ENCODE results near the gene EXD3.

The EXD3 gene

GRCh38 chr9:137350696-137351584, 72.0 kb downstream of the EXD3 start:
- TF ChIP-seq SPI1 (IDR thresholded peaks at IDR 0.05; ENCODE audit: borderline replicate concordance, low read depth) (no peak), POLR2AphosphoS5 (IDR thresholded peaks at IDR 0.05; ENCODE audit: low read depth) (no peak), GABPA (IDR thresholded peaks at IDR 0.05; ENCODE audit: low read depth) (no peak), CTCF (IDR thresholded peaks at IDR 0.05; ENCODE audit: insufficient read depth, low read length) (no peak)
- TF ChIP-seq, protein P1, sequence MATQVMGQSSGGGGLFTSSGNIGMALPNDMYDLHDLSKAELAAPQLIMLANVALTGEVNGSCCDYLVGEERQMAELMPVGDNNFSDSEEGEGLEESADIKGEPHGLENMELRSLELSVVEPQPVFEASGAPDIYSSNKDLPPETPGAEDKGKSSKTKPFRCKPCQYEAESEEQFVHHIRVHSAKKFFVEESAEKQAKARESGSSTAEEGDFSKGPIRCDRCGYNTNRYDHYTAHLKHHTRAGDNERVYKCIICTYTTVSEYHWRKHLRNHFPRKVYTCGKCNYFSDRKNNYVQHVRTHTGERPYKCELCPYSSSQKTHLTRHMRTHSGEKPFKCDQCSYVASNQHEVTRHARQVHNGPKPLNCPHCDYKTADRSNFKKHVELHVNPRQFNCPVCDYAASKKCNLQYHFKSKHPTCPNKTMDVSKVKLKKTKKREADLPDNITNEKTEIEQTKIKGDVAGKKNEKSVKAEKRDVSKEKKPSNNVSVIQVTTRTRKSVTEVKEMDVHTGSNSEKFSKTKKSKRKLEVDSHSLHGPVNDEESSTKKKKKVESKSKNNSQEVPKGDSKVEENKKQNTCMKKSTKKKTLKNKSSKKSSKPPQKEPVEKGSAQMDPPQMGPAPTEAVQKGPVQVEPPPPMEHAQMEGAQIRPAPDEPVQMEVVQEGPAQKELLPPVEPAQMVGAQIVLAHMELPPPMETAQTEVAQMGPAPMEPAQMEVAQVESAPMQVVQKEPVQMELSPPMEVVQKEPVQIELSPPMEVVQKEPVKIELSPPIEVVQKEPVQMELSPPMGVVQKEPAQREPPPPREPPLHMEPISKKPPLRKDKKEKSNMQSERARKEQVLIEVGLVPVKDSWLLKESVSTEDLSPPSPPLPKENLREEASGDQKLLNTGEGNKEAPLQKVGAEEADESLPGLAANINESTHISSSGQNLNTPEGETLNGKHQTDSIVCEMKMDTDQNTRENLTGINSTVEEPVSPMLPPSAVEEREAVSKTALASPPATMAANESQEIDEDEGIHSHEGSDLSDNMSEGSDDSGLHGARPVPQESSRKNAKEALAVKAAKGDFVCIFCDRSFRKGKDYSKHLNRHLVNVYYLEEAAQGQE (IDR thresholded peaks at IDR 0.05; ENCODE audit: insufficient replicate concordance, low read depth) = no peak
- Histone ChIP-seq H3K27me3 (ENCODE audit: insufficient read depth, poor library complexity, severe bottlenecking) (no peaks in the 10 kb centered on the region), H3K4me3 (replicated peaks; ENCODE audit: insufficient read depth, low read length) (no peak overlapping the region), H3K27ac (replicated peaks) (no peak overlapping the region)
- DNase-seq (ENCODE audit: low read depth in 1 of 2, low spot score in 1 of 2) = no peak

DNA sequence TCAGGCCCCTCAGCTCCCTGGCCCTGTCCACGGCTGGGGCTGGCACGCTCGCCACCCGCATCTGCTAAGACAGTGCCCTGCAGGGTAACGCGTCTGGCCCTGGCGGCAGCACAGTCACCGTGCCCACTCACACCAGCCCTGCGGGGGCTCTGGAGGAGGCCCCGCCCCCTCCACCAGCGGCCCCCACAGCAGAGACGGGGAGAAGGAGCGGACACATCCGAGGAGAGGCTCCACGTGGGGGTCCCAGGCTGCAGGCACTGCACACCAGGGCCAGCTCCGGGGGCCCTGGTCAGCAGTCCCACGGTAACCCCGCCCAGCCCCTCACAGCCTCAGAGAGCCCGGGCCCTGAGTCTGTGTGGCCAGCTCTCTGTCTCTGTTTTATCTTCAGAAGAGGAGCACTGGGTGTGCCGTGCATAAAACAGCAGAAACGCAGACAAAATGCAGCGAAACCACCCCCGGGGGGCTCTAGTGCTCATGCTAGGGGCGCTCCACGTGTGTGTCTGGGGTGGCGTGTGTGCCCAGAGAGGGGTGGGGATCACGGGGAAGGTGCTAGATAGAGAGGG, 73.4 kb downstream of the EXD3 start:
- Histone ChIP-seq H3K4me3 (replicated peaks; ENCODE audit: insufficient read depth, low read length) (no peak overlapping the region), H3K27me3 (ENCODE audit: insufficient read depth, poor library complexity, severe bottlenecking) (no peaks in the 10 kb centered on the region), H3K27ac (replicated peaks) (no peak overlapping the region)
- no peak for DNase-seq (ENCODE audit: low read depth in 1 of 2, low spot score in 1 of 2)
- TF ChIP-seq SPI1 (IDR thresholded peaks at IDR 0.05; ENCODE audit: borderline replicate concordance, low read depth) (no peak), CTCF (IDR thresholded peaks at IDR 0.05; ENCODE audit: insufficient read depth, low read length) (no peak)
- TF ChIP-seq, protein P1 (IDR thresholded peaks at IDR 0.05; ENCODE audit: insufficient replicate concordance, low read depth) = no peak

DNA sequence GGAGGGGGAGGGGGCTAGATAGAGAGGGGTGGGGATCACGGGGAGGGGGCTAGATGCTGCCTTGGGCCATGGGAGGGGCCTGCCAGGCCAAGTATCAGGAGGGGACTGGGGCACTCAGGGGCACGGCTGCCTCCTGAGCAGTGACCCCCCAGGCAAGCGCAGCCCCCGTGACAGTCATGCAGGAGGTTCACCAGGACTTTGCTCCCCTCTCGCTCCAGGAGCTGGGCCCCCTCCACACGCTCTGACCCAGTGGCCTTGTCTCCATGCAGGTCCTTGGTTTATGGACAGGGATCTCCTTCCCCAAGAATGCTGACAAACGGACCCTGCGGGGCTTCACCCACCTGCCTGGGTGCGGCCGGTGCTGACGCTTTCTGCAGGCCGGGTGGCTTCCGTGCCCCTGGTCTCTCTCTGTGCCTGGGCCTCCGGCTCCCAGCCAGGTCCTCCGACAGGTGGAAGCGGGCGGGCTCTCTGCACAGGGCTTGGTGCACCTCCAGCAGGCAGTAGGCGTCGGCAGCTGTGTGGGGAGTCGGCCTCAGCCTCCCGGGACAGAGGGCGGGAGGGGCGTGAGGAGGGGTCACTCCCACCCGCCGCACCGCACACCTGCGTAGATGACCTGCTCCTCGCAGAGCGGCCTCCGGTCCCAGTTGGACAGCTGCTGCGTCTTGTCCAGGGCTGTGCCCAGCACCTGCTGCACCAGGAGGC, 74.0 kb downstream of the EXD3 start:
- no peak for DNase-seq (ENCODE audit: low read depth in 1 of 2, low spot score in 1 of 2)
- Histone ChIP-seq H3K27ac (replicated peaks) (no peak overlapping the region), H3K4me3 (replicated peaks; ENCODE audit: insufficient read depth, low read length) (no peak overlapping the region), H3K27me3 (ENCODE audit: insufficient read depth, poor library complexity, severe bottlenecking) (no peaks in the 10 kb centered on the region)
- TF ChIP-seq POLR2AphosphoS5 (IDR thresholded peaks at IDR 0.05; ENCODE audit: low read depth) = no peak
- TF ChIP-seq SPI1 (IDR thresholded peaks at IDR 0.05; ENCODE audit: borderline replicate concordance, low read depth) = no peak
- TF ChIP-seq, protein P1 (IDR thresholded peaks at IDR 0.05; ENCODE audit: insufficient replicate concordance, low read depth) = no peak
- TF ChIP-seq GABPA (IDR thresholded peaks at IDR 0.05; ENCODE audit: low read depth) = no peak
- TF ChIP-seq CTCF (IDR thresholded peaks at IDR 0.05; ENCODE audit: insufficient read depth, low read length) = no peak

Measured in HL-60 (cell line).